ENCODE measurements around the gene BCAS3.

- TF ChIP-seq CTCF (IDR thresholded peaks at IDR 0.05; ENCODE audit: low read depth, low read length, missing input control): no peak
- TF ChIP-seq REST (IDR thresholded peaks at IDR 0.05): no peak
- no peak for TF ChIP-seq ZBTB33 (IDR thresholded peaks at IDR 0.05)
- no peak for TF ChIP-seq TAF1 (conservative IDR thresholded peaks at IDR 0.05)
Measured at GRCh38 chr17:60933739-60934138, 256.1 kb downstream of the BCAS3 start.
